H1 (cell line): Measurements from ENCODE around the gene DLG1.

Experiments
- ATF3 ChIP-seq: IDR thresholded peaks from 2 replicates; pipeline ENCODE4 v1.6.1; 2011; ENCODE audit warnings: low read depth, mild to moderate bottlenecking, low read length; ENCODE audit not compliant: insufficient read depth
- CHD1 ChIP-seq: IDR thresholded peaks from 2 replicates; pipeline ENCODE4 v1.6.1; 2012; ENCODE audit warnings: low read depth, low read length, improper control_type of control experiment
- FOSL1 ChIP-seq: IDR thresholded peaks from 2 replicates; pipeline ENCODE4 v1.6.1; 2011; ENCODE audit warnings: mild to moderate bottlenecking, low read depth, low read length, moderate library complexity; ENCODE audit not compliant: insufficient read depth
- GTF2F1 ChIP-seq: IDR thresholded peaks from 2 replicates; pipeline ENCODE4 v1.6.1; 2012; ENCODE audit warnings: low read depth, low read length, improper control_type of control experiment, borderline replicate concordance
- POLR2A ChIP-seq, 2 experiments: IDR thresholded peaks; 1 replicate in 1 of 2; 2 replicates in 1 of 2; pipeline ENCODE4 v1.6.1; 2011; ENCODE audit warnings: low read depth in 2 of 2, low read length in 2 of 2, mild to moderate bottlenecking in 2 of 2; ENCODE audit errors: control extremely low read depth in 1 of 2
- RXRA ChIP-seq: IDR thresholded peaks from 2 replicates; pipeline ENCODE4 v1.6.1; 2011; ENCODE audit warnings: low read depth, mild to moderate bottlenecking, low read length, moderate library complexity; ENCODE audit not compliant: insufficient read depth
- USF2 ChIP-seq: IDR thresholded peaks from 2 replicates; pipeline ENCODE4 v1.6.1; 2011; ENCODE audit warnings: low read length, improper control_type of control experiment
- TF ChIP-seq, protein P1 (sequence below), 3 experiments: IDR thresholded peaks; 1 replicate in 2 of 3; 2 replicates in 1 of 3; pipeline versions ENCODE4 v1.5.1 to v1.6.1; 2011; ENCODE audit warnings: low read length in 3 of 3, mild to moderate bottlenecking in 3 of 3, inconsistent platforms in 2 of 3, low read depth in 1 of 3, moderate library complexity in 1 of 3; ENCODE audit not compliant: insufficient read depth in 1 of 3; ENCODE audit errors: control extremely low read depth in 1 of 3

DNA sequence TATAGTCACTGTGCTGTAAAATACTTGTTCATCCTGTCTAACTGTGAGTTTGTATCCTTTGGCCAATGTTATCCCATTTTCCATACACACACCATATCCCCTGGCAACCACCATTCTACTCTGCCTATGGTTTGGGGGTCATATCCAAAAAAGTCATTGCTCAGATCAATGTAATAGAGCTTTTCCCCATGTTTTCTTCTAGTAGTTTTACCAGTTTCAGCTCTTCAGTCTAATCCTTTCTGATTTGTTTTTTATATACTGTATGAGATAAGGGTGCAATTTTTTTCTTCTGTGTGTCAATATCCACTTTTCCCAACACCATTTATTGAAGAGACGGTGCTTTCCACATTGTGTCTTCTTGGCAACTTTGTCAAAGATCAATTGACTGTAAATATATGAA is 14.0 kb upstream of the DLG1 start:
- TF ChIP-seq, protein P1, sequence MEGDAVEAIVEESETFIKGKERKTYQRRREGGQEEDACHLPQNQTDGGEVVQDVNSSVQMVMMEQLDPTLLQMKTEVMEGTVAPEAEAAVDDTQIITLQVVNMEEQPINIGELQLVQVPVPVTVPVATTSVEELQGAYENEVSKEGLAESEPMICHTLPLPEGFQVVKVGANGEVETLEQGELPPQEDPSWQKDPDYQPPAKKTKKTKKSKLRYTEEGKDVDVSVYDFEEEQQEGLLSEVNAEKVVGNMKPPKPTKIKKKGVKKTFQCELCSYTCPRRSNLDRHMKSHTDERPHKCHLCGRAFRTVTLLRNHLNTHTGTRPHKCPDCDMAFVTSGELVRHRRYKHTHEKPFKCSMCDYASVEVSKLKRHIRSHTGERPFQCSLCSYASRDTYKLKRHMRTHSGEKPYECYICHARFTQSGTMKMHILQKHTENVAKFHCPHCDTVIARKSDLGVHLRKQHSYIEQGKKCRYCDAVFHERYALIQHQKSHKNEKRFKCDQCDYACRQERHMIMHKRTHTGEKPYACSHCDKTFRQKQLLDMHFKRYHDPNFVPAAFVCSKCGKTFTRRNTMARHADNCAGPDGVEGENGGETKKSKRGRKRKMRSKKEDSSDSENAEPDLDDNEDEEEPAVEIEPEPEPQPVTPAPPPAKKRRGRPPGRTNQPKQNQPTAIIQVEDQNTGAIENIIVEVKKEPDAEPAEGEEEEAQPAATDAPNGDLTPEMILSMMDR (IDR thresholded peaks at IDR 0.05; ENCODE audit: control extremely low read depth in 1 of 3, insufficient read depth in 1 of 3, low read depth in 1 of 3, low read length in 3 of 3), result no peak
- no peak for TF ChIP-seq FOSL1
- no peak for TF ChIP-seq GTF2F1
- no peak for TF ChIP-seq USF2
- no peak for TF ChIP-seq RXRA
- TF ChIP-seq ATF3, result no peak
- TF ChIP-seq POLR2A (IDR thresholded peaks at IDR 0.05; ENCODE audit: control extremely low read depth in 1 of 2, low read depth in 2 of 2, low read length in 2 of 2), result no peak
- no peak for TF ChIP-seq CHD1
